CD4-positive, CD25-positive, alpha-beta regulatory T cell (primary cell): ENCODE measurements around the gene PHF21A. TPM values are rescaled to one million over a fixed set of nuclear protein-coding genes. Genes with fewer than 3 reads are reported as not detected.

Experiments
- ATAC-seq, 2 donors: fragments of 150-1000 bp; cut with Tn5 transposase; one replicate each; pipeline ENCODE4 v1.10.0; 2021; ENCODE audit warnings: low read depth in 2 of 2, moderate number of reproducible peaks in 2 of 2, moderate library complexity in 1 of 2
- DNase-seq, 3 donors: peaks; one replicate each; pipeline versions ENCODE4 v3.0.0 to v3.0.0-alpha.2; 2012 to 2022; ENCODE audit warnings: mixed read lengths in 1 of 3
- H3K27ac ChIP-seq: one replicate; pipeline ENCODE4 v1.7.0; 2013; ENCODE audit warnings: mild to moderate bottlenecking, low read length; ENCODE audit not compliant: insufficient read depth, poor library complexity, severe bottlenecking
- H3K27me3 ChIP-seq: one replicate; pipeline ENCODE4 v1.7.0; 2013; ENCODE audit warnings: low read length; ENCODE audit not compliant: control insufficient read depth, insufficient read depth
- H3K36me3 ChIP-seq: one replicate; pipeline ENCODE4 v1.7.0; 2013; ENCODE audit warnings: mild to moderate bottlenecking, low read length, moderate library complexity; ENCODE audit not compliant: control insufficient read depth, insufficient read depth
- H3K4me1 ChIP-seq: 2 replicates; pipeline ENCODE4 v1.7.0; 2013; ENCODE audit warnings: mild to moderate bottlenecking, low read length; ENCODE audit not compliant: insufficient read depth, control insufficient read depth, poor library complexity, severe bottlenecking
- H3K4me3 ChIP-seq: one replicate; pipeline ENCODE4 v1.7.0; 2013; ENCODE audit warnings: low read depth, mild to moderate bottlenecking, low read length, moderate library complexity
- H3K9me3 ChIP-seq, 2 experiments: 1 replicate in 1 of 2; 2 replicates in 1 of 2; pipeline ENCODE4 v1.7.0; 2013; ENCODE audit warnings: low read length in 2 of 2, mild to moderate bottlenecking in 1 of 2, moderate library complexity in 1 of 2; ENCODE audit not compliant: control insufficient read depth in 2 of 2
- H3K27ac Mint-ChIP-seq, 3 donors: one replicate each; pipeline ENCODE4 v1.8.0; 2020 to 2022; ENCODE audit warnings: mild to moderate bottlenecking in 3 of 3, mixed read lengths in 3 of 3, moderate library complexity in 2 of 3
- H3K27me3 Mint-ChIP-seq: one replicate; pipeline ENCODE4 v1.8.0; 2022; ENCODE audit warnings: mild to moderate bottlenecking, mixed read lengths
- H3K36me3 Mint-ChIP-seq: one replicate; pipeline ENCODE4 v1.8.0; 2020; ENCODE audit warnings: mixed read lengths
- H3K4me1 Mint-ChIP-seq, 4 donors: one replicate each; pipeline ENCODE4 v1.8.0; 2020 to 2022; ENCODE audit warnings: mixed read lengths in 4 of 4, mild to moderate bottlenecking in 1 of 4
- H3K4me3 Mint-ChIP-seq, 4 donors: one replicate each; pipeline ENCODE4 v1.8.0; 2020 to 2022; ENCODE audit warnings: mild to moderate bottlenecking in 4 of 4, mixed read lengths in 4 of 4, moderate library complexity in 3 of 4
- H3K9me3 Mint-ChIP-seq, 7 donors: one replicate each; pipeline ENCODE4 v1.8.0; 2020 to 2022; ENCODE audit warnings: mixed read lengths in 7 of 7, mild to moderate bottlenecking in 3 of 7, moderate library complexity in 2 of 7
- polyA plus RNA-seq, 4 donors: library from polyadenylated mRNA; unstranded; fragments of 300-500 nt; fragmentation: Illumina TruSeq; gene quantifications; one replicate each; pipeline ENCODE4 v1.2.3, GENCODE V29; 2021
- total RNA-seq: library from RNA; stranded (reverse); gene quantifications from one replicate; pipeline ENCODE4 v1.2.3, GENCODE V29; 2022

PHF21A gene
- total RNA-seq, result 111 TPM
- 10 to 100 TPM in 1 of 4 donors, 1 to 10 TPM in 3; 6.0 to 11.3 (median 7.8) TPM for polyA plus RNA-seq

DNA sequence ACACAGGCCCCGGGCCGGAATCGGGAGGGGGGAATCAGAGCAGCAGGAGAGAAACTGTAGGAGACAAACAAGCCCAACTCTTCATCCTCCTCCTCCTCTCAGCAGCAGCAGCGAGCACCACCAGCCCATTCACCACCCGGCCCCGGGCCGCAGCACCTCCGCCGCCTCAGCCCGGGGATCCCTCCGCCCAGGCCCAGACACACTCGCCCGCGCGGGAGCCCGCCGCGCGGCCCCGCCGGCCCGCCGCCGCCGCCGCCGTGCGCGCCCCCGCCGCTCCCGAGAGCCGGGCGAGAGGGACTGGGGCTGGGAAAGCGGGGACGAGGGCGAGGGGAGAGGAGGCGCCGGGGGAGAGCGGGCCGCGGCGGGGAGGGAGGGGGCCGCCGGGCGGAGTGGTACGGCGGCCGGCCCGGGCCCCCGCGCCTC is at the start of gene PHF21A:
TSS of gene PHF21A (minus strand) at position 154 of the 423 bp plus-strand sequence. CDS start 37,235 bp downstream, outside the sequence.
- Mint-ChIP-seq H3K4me3 (peak within 1 kb of the TSS; percentile 95 to 97 (median 96)), H3K4me1 (peaks cover 24 to 36% (median 34%) of the 10 kb centered on the region in 4 donors), H3K9me3 (peaks cover 0 to 1% (median 0%) of the 10 kb centered on the region in 7 donors), H3K27ac (peak within 1 kb of the TSS; percentile 90 to 96 (median 96)), H3K27me3 (peaks cover 13% of the 10 kb centered on the region), H3K36me3 (no peaks in the 10 kb centered on the region)
- ATAC-seq, result peak; percentile 68 to 72
- Histone ChIP-seq H3K4me3 (peak within 1 kb of the TSS; percentile 79), H3K27ac (peak within 1 kb of the TSS; percentile 84), H3K9me3 (no peaks in the 10 kb centered on the region), H3K27me3 (no peaks in the 10 kb centered on the region), H3K4me1 (peaks cover 45% of the 10 kb centered on the region), H3K36me3 (no peaks in the 10 kb centered on the region)
- peak; percentile 80 to 95 (median 86) for DNase-seq

DNA sequence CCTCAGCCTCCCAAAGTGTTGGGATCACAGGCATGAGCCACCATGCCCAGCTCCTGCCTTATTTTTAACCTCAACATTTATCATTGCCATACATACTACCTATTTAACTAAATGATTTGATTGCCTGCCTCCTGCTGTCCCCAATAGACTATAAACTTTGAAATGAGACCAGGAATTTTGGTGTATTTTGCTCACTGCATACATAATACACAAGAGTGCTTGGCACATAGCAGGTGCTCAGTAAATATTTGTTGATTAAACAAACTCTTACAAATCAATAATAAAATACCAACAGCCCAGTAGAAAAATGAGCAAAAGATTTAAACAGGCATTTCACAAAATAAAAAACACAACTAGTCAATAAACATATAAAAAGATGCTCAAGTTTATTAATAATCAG is 49.5 kb upstream of the PHF21A start:
- H3K27me3 Mint-ChIP-seq, result peaks cover 27% of the 10 kb centered on the region

DNA sequence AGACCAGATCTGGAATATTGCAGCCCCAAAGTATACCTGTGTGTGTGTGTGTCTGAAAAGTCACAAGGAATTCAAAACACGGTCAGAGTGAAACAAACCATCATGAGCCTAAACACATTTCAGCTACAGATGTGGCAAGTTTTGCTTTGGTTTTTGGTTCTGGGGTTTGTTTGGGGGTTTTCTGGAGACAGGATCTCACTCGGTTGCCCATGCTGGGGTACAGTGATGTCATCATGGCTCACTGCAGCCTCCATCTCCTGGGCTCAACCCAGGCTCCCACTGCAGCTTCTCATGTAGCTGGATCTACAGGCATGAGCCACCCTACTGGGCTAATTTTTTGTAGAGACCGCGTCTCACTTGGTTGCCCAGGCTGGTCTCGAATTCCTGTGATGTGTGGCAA is 41.4 kb upstream of the PHF21A start:
- peaks cover 16% of the 10 kb centered on the region for H3K27me3 ChIP-seq
- H3K4me1 Mint-ChIP-seq, result peaks cover 0 to 3% (median 0%) of the 10 kb centered on the region in 4 donors
- H3K9me3 Mint-ChIP-seq, result no peaks in the 10 kb centered on the region
- H3K27me3 Mint-ChIP-seq, result peaks cover 53% of the 10 kb centered on the region
- H3K4me3 Mint-ChIP-seq, result no peak overlapping the region
- no peaks in the 10 kb centered on the region for H3K36me3 ChIP-seq
- H3K4me1 ChIP-seq, result no peaks in the 10 kb centered on the region
- no peak overlapping the region for H3K27ac Mint-ChIP-seq
- H3K36me3 Mint-ChIP-seq, result no peaks in the 10 kb centered on the region
- H3K27ac ChIP-seq, result no peak overlapping the region
- DNase-seq, result no peak
- ATAC-seq, result no peak
- H3K4me3 ChIP-seq, result no peak overlapping the region
- no peaks in the 10 kb centered on the region for H3K9me3 ChIP-seq

More for the DNA sequence above, 49.5 kb upstream of the PHF21A start:
- Mint-ChIP-seq H3K36me3 (no peaks in the 10 kb centered on the region), H3K9me3 (peaks cover 0 to 4% (median 0%) of the 10 kb centered on the region in 7 donors), H3K4me3 (no peak overlapping the region), H3K27ac (no peak overlapping the region), H3K4me1 (peaks cover 0 to 1% (median 0%) of the 10 kb centered on the region in 4 donors)
- ATAC-seq (no peak), DNase-seq (no peak)
- no peak overlapping the region for H3K27ac ChIP-seq
- no peaks in the 10 kb centered on the region for H3K36me3 ChIP-seq
- H3K9me3 ChIP-seq, result no peaks in the 10 kb centered on the region
- H3K4me1 ChIP-seq, result no peaks in the 10 kb centered on the region
- H3K4me3 ChIP-seq, result no peak overlapping the region
- H3K27me3 ChIP-seq, result peaks cover 11% of the 10 kb centered on the region

DNA sequence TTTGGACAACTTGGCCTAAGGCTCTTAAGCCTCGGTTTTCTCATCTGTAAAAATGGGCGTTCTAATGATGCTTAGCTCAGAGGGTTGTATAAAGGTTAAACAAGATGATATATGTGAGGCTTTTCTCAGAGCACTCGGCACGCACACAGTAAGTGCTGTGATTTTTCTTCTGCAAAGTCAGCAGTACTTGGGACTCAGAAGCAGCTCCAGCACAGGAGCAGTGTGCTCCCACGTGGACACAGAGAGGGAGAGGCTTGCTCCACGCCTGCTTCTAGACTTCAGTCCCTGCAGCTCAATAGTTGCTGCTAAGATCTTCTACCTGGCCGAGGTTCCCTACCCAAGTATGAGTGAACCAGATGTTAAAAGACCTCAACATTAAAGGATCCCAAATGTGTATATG is 39.9 kb upstream of the PHF21A start:
- Mint-ChIP-seq H3K36me3 (no peaks in the 10 kb centered on the region), H3K4me1 (peaks cover 0 to 3% (median 0%) of the 10 kb centered on the region in 4 donors), H3K27ac (no peak overlapping the region), H3K9me3 (peaks cover 0 to 2% (median 0%) of the 10 kb centered on the region in 7 donors), H3K4me3 (no peak overlapping the region), H3K27me3 (peaks cover 54% of the 10 kb centered on the region)
- Histone ChIP-seq H3K9me3 (no peaks in the 10 kb centered on the region), H3K27ac (no peak overlapping the region), H3K4me1 (no peaks in the 10 kb centered on the region), H3K4me3 (no peak overlapping the region), H3K27me3 (peaks cover 7% of the 10 kb centered on the region), H3K36me3 (no peaks in the 10 kb centered on the region)
- no peak for ATAC-seq
- no peak for DNase-seq

DNA sequence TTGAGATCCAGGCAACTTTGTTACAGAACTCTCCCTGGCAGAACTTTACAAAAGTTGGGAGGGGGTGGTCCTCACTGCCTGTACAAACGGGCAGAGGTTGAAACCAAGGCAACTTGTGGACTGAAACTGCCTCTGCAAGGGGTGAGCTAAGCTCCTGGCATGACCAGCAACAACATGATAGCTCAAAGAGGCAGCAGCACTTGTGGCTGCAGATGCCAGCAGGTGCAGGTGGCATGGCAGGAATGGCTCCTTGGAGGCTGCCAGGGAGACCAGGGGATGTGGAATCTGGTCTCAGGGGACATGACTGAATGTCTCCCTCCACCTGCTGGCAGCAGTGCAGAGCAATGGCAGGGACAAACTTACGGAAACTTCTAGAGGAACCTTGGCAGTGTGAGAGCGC is 38.8 kb upstream of the PHF21A start:
- Histone ChIP-seq H3K27ac (no peak overlapping the region), H3K4me1 (no peaks in the 10 kb centered on the region), H3K27me3 (peaks cover 7% of the 10 kb centered on the region), H3K36me3 (no peaks in the 10 kb centered on the region), H3K9me3 (no peaks in the 10 kb centered on the region), H3K4me3 (no peak overlapping the region)
- no peak overlapping the region for H3K4me3 Mint-ChIP-seq
- H3K36me3 Mint-ChIP-seq, result no peaks in the 10 kb centered on the region
- H3K27me3 Mint-ChIP-seq, result peaks cover 47% of the 10 kb centered on the region
- no peak overlapping the region for H3K27ac Mint-ChIP-seq
- H3K4me1 Mint-ChIP-seq, result peaks cover 0 to 3% (median 0%) of the 10 kb centered on the region in 4 donors
- peaks cover 0 to 2% (median 0%) of the 10 kb centered on the region in 7 donors for H3K9me3 Mint-ChIP-seq
- no peak for ATAC-seq
- DNase-seq, result no peak

DNA sequence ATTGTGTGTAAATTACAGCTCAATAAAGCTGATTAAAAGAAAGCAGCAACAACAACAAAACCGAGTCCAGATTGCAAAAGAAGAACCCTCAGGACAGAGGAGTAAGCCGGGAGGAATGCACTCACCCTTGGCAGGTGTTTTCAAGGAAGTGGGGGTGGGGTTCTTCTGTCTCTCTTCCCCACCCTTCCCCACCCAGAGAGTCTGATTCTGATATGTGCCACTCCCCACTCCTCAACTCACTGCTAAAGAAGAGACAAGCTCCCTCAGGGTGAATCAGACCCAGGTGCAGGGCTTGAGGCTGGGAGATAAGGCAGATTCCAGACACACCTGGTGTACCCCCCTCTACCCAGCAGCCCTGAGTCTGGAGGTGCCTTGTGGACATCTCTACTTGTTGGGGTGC is 38.4 kb upstream of the PHF21A start:
- Mint-ChIP-seq H3K4me1 (peaks cover 0 to 3% (median 0%) of the 10 kb centered on the region in 4 donors), H3K36me3 (no peaks in the 10 kb centered on the region), H3K27me3 (peaks cover 43% of the 10 kb centered on the region), H3K9me3 (peaks cover 0 to 2% (median 0%) of the 10 kb centered on the region in 7 donors), H3K4me3 (no peak overlapping the region), H3K27ac (no peak overlapping the region)
- DNase-seq (no peak), ATAC-seq (no peak)
- no peak overlapping the region for H3K27ac ChIP-seq
- H3K4me1 ChIP-seq, result no peaks in the 10 kb centered on the region
- peaks cover 7% of the 10 kb centered on the region for H3K27me3 ChIP-seq
- H3K36me3 ChIP-seq, result no peaks in the 10 kb centered on the region
- H3K9me3 ChIP-seq, result no peaks in the 10 kb centered on the region
- H3K4me3 ChIP-seq, result no peak overlapping the region

DNA sequence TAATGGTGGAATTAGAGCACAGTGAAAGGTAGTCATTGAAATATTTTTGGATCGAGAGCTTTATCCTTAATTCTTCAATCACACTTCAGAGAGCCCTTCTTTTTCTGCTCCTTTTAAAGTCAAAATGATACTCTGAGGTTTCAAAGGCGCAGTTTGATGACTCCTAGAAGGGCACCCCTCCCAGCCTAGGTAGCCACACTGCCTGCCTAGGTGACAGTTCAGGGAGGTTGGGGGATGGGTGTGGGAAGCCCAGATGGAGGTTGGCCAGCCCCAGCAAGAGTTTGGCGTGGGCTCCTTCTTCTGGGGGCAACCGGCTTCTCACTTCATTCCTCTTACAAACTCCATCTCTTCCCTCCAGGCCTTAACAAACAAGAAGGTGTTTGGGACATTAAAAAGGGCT is 28.6 kb upstream of the PHF21A start:
- Mint-ChIP-seq H3K27ac (no peak overlapping the region), H3K36me3 (no peaks in the 10 kb centered on the region), H3K4me3 (no peak overlapping the region), H3K9me3 (peaks cover 0 to 4% (median 0%) of the 10 kb centered on the region in 7 donors), H3K4me1 (no peaks in the 10 kb centered on the region), H3K27me3 (peaks cover 31% of the 10 kb centered on the region)
- H3K36me3 ChIP-seq, result no peaks in the 10 kb centered on the region
- no peak for DNase-seq
- no peak overlapping the region for H3K4me3 ChIP-seq
- H3K27me3 ChIP-seq, result peaks cover 4% of the 10 kb centered on the region
- H3K4me1 ChIP-seq, result no peaks in the 10 kb centered on the region
- no peaks in the 10 kb centered on the region for H3K9me3 ChIP-seq
- no peak overlapping the region for H3K27ac ChIP-seq
- no peak for ATAC-seq

DNA sequence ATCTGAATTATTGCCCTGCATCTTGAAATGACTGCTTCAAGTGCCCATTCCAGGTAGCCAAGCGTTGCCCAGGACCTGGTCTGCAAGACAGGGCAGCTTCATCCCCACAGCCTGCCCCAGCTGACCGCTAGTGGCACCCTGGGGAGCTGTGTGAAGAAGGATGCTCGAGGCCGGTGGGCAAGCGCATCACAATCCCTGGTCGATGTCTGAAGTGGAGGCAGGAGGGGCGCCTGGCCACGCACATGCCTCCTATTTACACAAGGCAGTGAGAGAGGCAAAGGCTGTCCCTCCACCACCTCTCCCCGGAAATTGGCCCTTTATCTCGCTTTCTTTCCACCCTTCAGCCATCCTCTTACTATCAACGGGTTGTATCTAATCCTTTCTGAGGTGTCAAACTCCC is 28.1 kb upstream of the PHF21A start:
- Mint-ChIP-seq H3K27me3 (peaks cover 31% of the 10 kb centered on the region), H3K9me3 (peaks cover 0 to 4% (median 0%) of the 10 kb centered on the region in 7 donors), H3K36me3 (no peaks in the 10 kb centered on the region), H3K4me3 (no peak overlapping the region), H3K4me1 (no peaks in the 10 kb centered on the region), H3K27ac (no peak overlapping the region)
- H3K27ac ChIP-seq, result no peak overlapping the region
- ATAC-seq, result no peak
- H3K4me3 ChIP-seq, result no peak overlapping the region
- no peaks in the 10 kb centered on the region for H3K4me1 ChIP-seq
- H3K36me3 ChIP-seq, result no peaks in the 10 kb centered on the region
- peaks cover 4% of the 10 kb centered on the region for H3K27me3 ChIP-seq
- no peaks in the 10 kb centered on the region for H3K9me3 ChIP-seq
- DNase-seq, result no peak
